CD4-positive, alpha-beta T cell treated with Interleukin-2 at 100 ng/mL for 4 hours (primary cell): ENCODE data around the gene ERP27.

Experiments
- DNase-seq: peaks from one replicate; pipeline ENCODE4 v3.0.0-alpha.2; 2020; ENCODE audit warnings: low spot score

The ERP27 gene

DNA sequence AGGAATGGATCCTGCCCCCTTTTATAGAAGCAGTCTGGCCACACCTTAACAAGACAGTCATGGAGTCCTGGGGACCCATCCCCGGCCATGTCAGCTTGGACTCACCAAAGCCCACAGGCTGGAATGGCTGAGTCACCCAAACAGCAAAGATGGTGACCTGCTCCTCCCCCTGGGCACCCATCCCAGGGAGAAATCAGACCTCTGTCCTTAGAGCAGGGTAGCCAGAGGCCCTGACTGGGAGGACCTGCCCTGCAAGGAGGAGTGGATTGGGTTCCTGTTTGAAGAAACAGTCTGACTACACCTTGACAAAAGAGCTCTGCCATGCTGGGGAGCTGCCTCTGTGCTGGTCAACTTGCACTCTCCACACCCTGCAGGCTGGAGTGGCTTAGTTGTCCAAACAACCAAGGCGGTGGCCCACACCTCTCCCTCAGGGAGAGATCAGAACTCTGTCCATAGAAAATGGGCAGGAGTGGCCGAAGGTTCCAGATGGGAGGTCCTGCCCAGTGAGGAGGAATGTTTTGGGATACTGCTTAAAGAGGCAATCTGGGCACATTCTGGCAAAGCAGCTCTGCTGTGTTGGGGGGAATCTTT is 69.3 kb downstream of the ERP27 start:
- no peak for DNase-seq
